HG02623 (cell line): Measurements from ENCODE around the gene PRKCE.
A peak's percentile ranks its signal among the peaks of the same experiment; 100 is the strongest.
"Not testable (repeated sequence)": the region's sequence is repeated elsewhere in the genome, so short reads cannot be mapped to it uniquely, and the experiment has no call there.

Source experiments
- ATAC-seq: cut with Tn5 transposase; IDR thresholded peaks from one replicate; pipeline ENCODE4 v1.9.1; 2021; ENCODE audit warnings: moderate library complexity; ENCODE audit not compliant: unreplicated experiment

Gene PRKCE

GRCh38 chr2:45882707-45883602 lies 231.5 kb downstream of the PRKCE start:
- no peak for ATAC-seq

GRCh38 chr2:45883603-45884000 lies 232.1 kb downstream of the PRKCE start:
- ATAC-seq, result no peak

GRCh38 chr2:45884126-45884525 lies 232.7 kb downstream of the PRKCE start:
- ATAC-seq, result no peak

- ATAC-seq, result no peak
These were observed 233.7 kb downstream of the PRKCE start for GRCh38 chr2:45885171-45885621.

- no peak for ATAC-seq
These were observed 234.7 kb downstream of the PRKCE start for GRCh38 chr2:45886171-45886663.

GRCh38 chr2:45888167-45888566 lies 236.7 kb downstream of the PRKCE start:
- ATAC-seq, result no peak

GRCh38 chr2:45888641-45889040 lies 237.2 kb downstream of the PRKCE start:
- ATAC-seq, result no peak

GRCh38 chr2:45889053-45889452 lies 237.6 kb downstream of the PRKCE start:
- ATAC-seq, result peak; percentile 66

- ATAC-seq, result no peak
These were observed 238.3 kb downstream of the PRKCE start for GRCh38 chr2:45889620-45890370.

GRCh38 chr2:45890371-45890646 lies 238.8 kb downstream of the PRKCE start:
- not testable (repeated sequence) for ATAC-seq

GRCh38 chr2:45890819-45891218 lies 239.3 kb downstream of the PRKCE start:
- no peak for ATAC-seq

- ATAC-seq, result no peak
These were observed 240.4 kb downstream of the PRKCE start for GRCh38 chr2:45891719-45892424.

- no peak for ATAC-seq
These were observed 240.9 kb downstream of the PRKCE start for GRCh38 chr2:45892425-45892745.

GRCh38 chr2:45892757-45893156 lies 241.3 kb downstream of the PRKCE start:
- ATAC-seq, result no peak

- no peak for ATAC-seq
These were observed 242.7 kb downstream of the PRKCE start for GRCh38 chr2:45894211-45894610.

- no peak for ATAC-seq
These were observed 243.9 kb downstream of the PRKCE start for GRCh38 chr2:45895241-45895861.

- no peak for ATAC-seq
These were observed 244.8 kb downstream of the PRKCE start for GRCh38 chr2:45896311-45896710.

GRCh38 chr2:45897842-45898241 lies 246.4 kb downstream of the PRKCE start:
- ATAC-seq, result no peak

- ATAC-seq, result no peak
These were observed 247.3 kb downstream of the PRKCE start for GRCh38 chr2:45898819-45899218.

- no peak for ATAC-seq
These were observed 248.5 kb downstream of the PRKCE start for GRCh38 chr2:45899926-45900325.

- ATAC-seq, result no peak
These were observed 250.1 kb downstream of the PRKCE start for GRCh38 chr2:45901468-45902032.
